ENCODE data around the gene OR2B6.

OR2B6 gene

DNA sequence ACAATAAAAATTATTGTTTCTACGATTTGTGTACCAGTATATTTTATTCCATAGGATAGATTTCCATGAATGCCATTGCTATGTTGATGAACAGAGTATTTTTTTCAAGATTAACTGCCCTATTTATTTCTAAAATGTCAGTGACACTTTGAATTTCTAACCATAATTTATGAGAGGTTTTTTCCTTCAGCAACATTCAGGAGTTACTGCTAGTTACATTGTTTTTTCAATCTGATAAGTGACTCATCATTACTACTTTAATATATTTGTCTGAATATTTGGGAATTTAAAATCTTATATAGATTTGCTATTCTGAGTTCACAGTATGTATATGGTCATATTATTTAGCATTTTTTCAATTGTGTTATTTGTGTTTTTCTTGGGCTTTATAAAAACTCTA, 6.0 kb upstream of the OR2B6 start:
- no peak overlapping the region for H3K27ac ChIP-seq (ENCODE audit: low read depth, low read length)
- H3K4me3 ChIP-seq (ENCODE audit: low read depth in 1 of 2, low read length in 2 of 2): no peak overlapping the region
- H3K27me3 ChIP-seq (ENCODE audit: control insufficient read depth in 1 of 2, insufficient read depth in 2 of 2, low read length in 2 of 2): peaks cover 0 to 15% of the 10 kb centered on the region in 2 donors
- H3K36me3 ChIP-seq (ENCODE audit: control insufficient read depth in 1 of 2, insufficient read depth in 2 of 2, low read length in 2 of 2): no peaks in the 10 kb centered on the region
- H3K9ac ChIP-seq (ENCODE audit: low read depth in 1 of 2, low read length in 2 of 2): no peak overlapping the region
- peaks cover 0 to 3% of the 10 kb centered on the region in 2 donors for H3K9me3 ChIP-seq (ENCODE audit: control insufficient read depth in 1 of 2, low read length in 2 of 2)
- no peaks in the 10 kb centered on the region for H3K4me1 ChIP-seq (ENCODE audit: control insufficient read depth in 1 of 2, insufficient read depth in 2 of 2, low read length in 2 of 2)

GRCh38 chr6:27957516-27957915, 475 bp downstream of the OR2B6 start:
- Histone ChIP-seq H3K9me3 (ENCODE audit: control insufficient read depth in 1 of 2, low read length in 2 of 2) (no peaks in the 10 kb centered on the region), H3K9ac (ENCODE audit: low read depth in 1 of 2, low read length in 2 of 2) (no peak overlapping the region), H3K4me1 (ENCODE audit: control insufficient read depth in 1 of 2, insufficient read depth in 2 of 2, low read length in 2 of 2) (no peaks in the 10 kb centered on the region), H3K27ac (ENCODE audit: low read depth, low read length) (no peak overlapping the region), H3K27me3 (ENCODE audit: control insufficient read depth in 1 of 2, insufficient read depth in 2 of 2, low read length in 2 of 2) (peaks cover 0 to 6% of the 10 kb centered on the region in 2 donors), H3K36me3 (ENCODE audit: control insufficient read depth in 1 of 2, insufficient read depth in 2 of 2, low read length in 2 of 2) (no peaks in the 10 kb centered on the region), H3K4me3 (ENCODE audit: low read depth in 1 of 2, low read length in 2 of 2) (no peak overlapping the region)

- no peaks in the 10 kb centered on the region for H3K36me3 ChIP-seq (ENCODE audit: control insufficient read depth in 1 of 2, insufficient read depth in 2 of 2, low read length in 2 of 2)
- H3K27ac ChIP-seq (ENCODE audit: low read depth, low read length): no peak overlapping the region
- H3K9me3 ChIP-seq (ENCODE audit: control insufficient read depth in 1 of 2, low read length in 2 of 2): no peaks in the 10 kb centered on the region
- no peak overlapping the region for H3K9ac ChIP-seq (ENCODE audit: low read depth in 1 of 2, low read length in 2 of 2)
- H3K4me1 ChIP-seq (ENCODE audit: control insufficient read depth in 1 of 2, insufficient read depth in 2 of 2, low read length in 2 of 2): no peaks in the 10 kb centered on the region
- no peak overlapping the region for H3K4me3 ChIP-seq (ENCODE audit: low read depth in 1 of 2, low read length in 2 of 2)
- H3K27me3 ChIP-seq (ENCODE audit: control insufficient read depth in 1 of 2, insufficient read depth in 2 of 2, low read length in 2 of 2): no peaks in the 10 kb centered on the region
These were observed 5.5 kb downstream of the OR2B6 start for GRCh38 chr6:27962506-27962905.

DNA sequence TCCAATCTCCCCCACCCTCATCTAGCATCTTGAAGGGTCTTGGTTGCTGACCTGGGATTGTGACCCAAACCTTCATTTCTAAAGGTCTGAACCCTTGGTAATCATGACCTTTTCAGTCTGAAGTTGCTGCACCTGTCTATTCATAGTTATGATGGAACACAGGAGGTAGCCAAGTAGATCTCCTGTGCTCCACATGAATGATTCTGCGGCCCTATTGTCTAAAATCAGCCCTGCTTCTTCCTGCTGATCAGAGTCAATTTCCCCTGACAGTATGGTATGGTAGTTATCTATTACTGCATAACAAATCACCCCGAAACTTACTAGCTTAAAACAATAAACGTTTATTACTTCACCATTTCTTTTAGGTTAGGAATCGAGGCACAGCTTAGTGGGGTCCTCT, 9.0 kb downstream of the OR2B6 start:
- H3K9me3 ChIP-seq (ENCODE audit: control insufficient read depth in 1 of 2, low read length in 2 of 2): peaks cover 0 to 2% of the 10 kb centered on the region in 2 donors
- H3K36me3 ChIP-seq (ENCODE audit: control insufficient read depth in 1 of 2, insufficient read depth in 2 of 2, low read length in 2 of 2): no peaks in the 10 kb centered on the region
- no peaks in the 10 kb centered on the region for H3K27me3 ChIP-seq (ENCODE audit: control insufficient read depth in 1 of 2, insufficient read depth in 2 of 2, low read length in 2 of 2)
- H3K27ac ChIP-seq (ENCODE audit: low read depth, low read length): no peak overlapping the region
- no peak overlapping the region for H3K4me3 ChIP-seq (ENCODE audit: low read depth in 1 of 2, low read length in 2 of 2)
- H3K4me1 ChIP-seq (ENCODE audit: control insufficient read depth in 1 of 2, insufficient read depth in 2 of 2, low read length in 2 of 2): no peaks in the 10 kb centered on the region
- H3K9ac ChIP-seq (ENCODE audit: low read depth in 1 of 2, low read length in 2 of 2): no peak overlapping the region

- Histone ChIP-seq H3K4me1 (ENCODE audit: control insufficient read depth in 1 of 2, insufficient read depth in 2 of 2, low read length in 2 of 2) (no peaks in the 10 kb centered on the region), H3K9me3 (ENCODE audit: control insufficient read depth in 1 of 2, low read length in 2 of 2) (peaks cover 0 to 2% of the 10 kb centered on the region in 2 donors), H3K27me3 (ENCODE audit: control insufficient read depth in 1 of 2, insufficient read depth in 2 of 2, low read length in 2 of 2) (no peaks in the 10 kb centered on the region), H3K36me3 (ENCODE audit: control insufficient read depth in 1 of 2, insufficient read depth in 2 of 2, low read length in 2 of 2) (no peaks in the 10 kb centered on the region), H3K9ac (ENCODE audit: low read depth in 1 of 2, low read length in 2 of 2) (no peak overlapping the region), H3K4me3 (ENCODE audit: low read depth in 1 of 2, low read length in 2 of 2) (no peak overlapping the region), H3K27ac (ENCODE audit: low read depth, low read length) (no peak overlapping the region)
These were observed 9.9 kb downstream of the OR2B6 start for GRCh38 chr6:27966816-27967426.

- H3K27ac ChIP-seq (ENCODE audit: low read depth, low read length): no peak overlapping the region
- H3K4me3 ChIP-seq (ENCODE audit: low read depth in 1 of 2, low read length in 2 of 2): no peak overlapping the region
- H3K9ac ChIP-seq (ENCODE audit: low read depth in 1 of 2, low read length in 2 of 2): no peak overlapping the region
- no peaks in the 10 kb centered on the region for H3K4me1 ChIP-seq (ENCODE audit: control insufficient read depth in 1 of 2, insufficient read depth in 2 of 2, low read length in 2 of 2)
- H3K27me3 ChIP-seq (ENCODE audit: control insufficient read depth in 1 of 2, insufficient read depth in 2 of 2, low read length in 2 of 2): no peaks in the 10 kb centered on the region
- no peaks in the 10 kb centered on the region for H3K36me3 ChIP-seq (ENCODE audit: control insufficient read depth in 1 of 2, insufficient read depth in 2 of 2, low read length in 2 of 2)
- peaks cover 0 to 2% of the 10 kb centered on the region in 2 donors for H3K9me3 ChIP-seq (ENCODE audit: control insufficient read depth in 1 of 2, low read length in 2 of 2)
These were observed 13.4 kb downstream of the OR2B6 start for GRCh38 chr6:27970444-27970843.

GRCh38 chr6:27972750-27973149, 15.7 kb downstream of the OR2B6 start:
- Histone ChIP-seq H3K36me3 (ENCODE audit: control insufficient read depth in 1 of 2, insufficient read depth in 2 of 2, low read length in 2 of 2) (no peaks in the 10 kb centered on the region), H3K27me3 (ENCODE audit: control insufficient read depth in 1 of 2, insufficient read depth in 2 of 2, low read length in 2 of 2) (peaks cover 0 to 5% of the 10 kb centered on the region in 2 donors), H3K4me1 (ENCODE audit: control insufficient read depth in 1 of 2, insufficient read depth in 2 of 2, low read length in 2 of 2) (no peaks in the 10 kb centered on the region), H3K9ac (ENCODE audit: low read depth in 1 of 2, low read length in 2 of 2) (no peak overlapping the region), H3K4me3 (ENCODE audit: low read depth in 1 of 2, low read length in 2 of 2) (no peak overlapping the region), H3K9me3 (ENCODE audit: control insufficient read depth in 1 of 2, low read length in 2 of 2) (peaks cover 0 to 2% of the 10 kb centered on the region in 2 donors), H3K27ac (ENCODE audit: low read depth, low read length) (no peak overlapping the region)

- no peaks in the 10 kb centered on the region for H3K4me1 ChIP-seq (ENCODE audit: control insufficient read depth in 1 of 2, insufficient read depth in 2 of 2, low read length in 2 of 2)
- H3K4me3 ChIP-seq (ENCODE audit: low read depth in 1 of 2, low read length in 2 of 2): no peak overlapping the region
- H3K27me3 ChIP-seq (ENCODE audit: control insufficient read depth in 1 of 2, insufficient read depth in 2 of 2, low read length in 2 of 2): peaks cover 0 to 7% of the 10 kb centered on the region in 2 donors
- no peaks in the 10 kb centered on the region for H3K36me3 ChIP-seq (ENCODE audit: control insufficient read depth in 1 of 2, insufficient read depth in 2 of 2, low read length in 2 of 2)
- H3K9ac ChIP-seq (ENCODE audit: low read depth in 1 of 2, low read length in 2 of 2): no peak overlapping the region
- no peaks in the 10 kb centered on the region for H3K9me3 ChIP-seq (ENCODE audit: control insufficient read depth in 1 of 2, low read length in 2 of 2)
- no peak overlapping the region for H3K27ac ChIP-seq (ENCODE audit: low read depth, low read length)
These were observed 20.3 kb downstream of the OR2B6 start for GRCh38 chr6:27977387-27977786.

- Histone ChIP-seq H3K4me3 (ENCODE audit: low read depth in 1 of 2, low read length in 2 of 2) (no peak overlapping the region), H3K4me1 (ENCODE audit: control insufficient read depth in 1 of 2, insufficient read depth in 2 of 2, low read length in 2 of 2) (no peaks in the 10 kb centered on the region), H3K36me3 (ENCODE audit: control insufficient read depth in 1 of 2, insufficient read depth in 2 of 2, low read length in 2 of 2) (no peaks in the 10 kb centered on the region), H3K27me3 (ENCODE audit: control insufficient read depth in 1 of 2, insufficient read depth in 2 of 2, low read length in 2 of 2) (peaks cover 0 to 7% of the 10 kb centered on the region in 2 donors), H3K9ac (ENCODE audit: low read depth in 1 of 2, low read length in 2 of 2) (no peak overlapping the region), H3K9me3 (ENCODE audit: control insufficient read depth in 1 of 2, low read length in 2 of 2) (no peaks in the 10 kb centered on the region), H3K27ac (ENCODE audit: low read depth, low read length) (no peak overlapping the region)
These were observed 21.7 kb downstream of the OR2B6 start for GRCh38 chr6:27978705-27979104.

GRCh38 chr6:27980111-27980510, 23.1 kb downstream of the OR2B6 start:
- Histone ChIP-seq H3K4me3 (ENCODE audit: low read depth in 1 of 2, low read length in 2 of 2) (no peak overlapping the region), H3K9me3 (ENCODE audit: control insufficient read depth in 1 of 2, low read length in 2 of 2) (no peaks in the 10 kb centered on the region), H3K9ac (ENCODE audit: low read depth in 1 of 2, low read length in 2 of 2) (no peak overlapping the region)

More at GRCh38 chr6:27980111-27980510, 23.1 kb downstream of the OR2B6 start:
- no peaks in the 10 kb centered on the region for H3K36me3 ChIP-seq (ENCODE audit: control insufficient read depth in 1 of 2, insufficient read depth in 2 of 2, low read length in 2 of 2)
- no peaks in the 10 kb centered on the region for H3K4me1 ChIP-seq (ENCODE audit: control insufficient read depth in 1 of 2, insufficient read depth in 2 of 2, low read length in 2 of 2)
- H3K27me3 ChIP-seq (ENCODE audit: control insufficient read depth in 1 of 2, insufficient read depth in 2 of 2, low read length in 2 of 2): peaks cover 0 to 7% of the 10 kb centered on the region in 2 donors
- no peak overlapping the region for H3K27ac ChIP-seq (ENCODE audit: low read depth, low read length)

All from duodenal mucosa (tissue), 2 donors.